ENCODE measurements around the gene OR4F6. TPM values are rescaled to one million over a fixed set of nuclear protein-coding genes. Genes with fewer than 3 reads are reported as not detected.
"Not testable (repeated sequence)": the region's sequence is repeated elsewhere in the genome, so short reads cannot be mapped to it uniquely, and the experiment has no call there.

Gene OR4F6
- total RNA-seq, 1 donor from 2014 or later: not detected

DNA sequence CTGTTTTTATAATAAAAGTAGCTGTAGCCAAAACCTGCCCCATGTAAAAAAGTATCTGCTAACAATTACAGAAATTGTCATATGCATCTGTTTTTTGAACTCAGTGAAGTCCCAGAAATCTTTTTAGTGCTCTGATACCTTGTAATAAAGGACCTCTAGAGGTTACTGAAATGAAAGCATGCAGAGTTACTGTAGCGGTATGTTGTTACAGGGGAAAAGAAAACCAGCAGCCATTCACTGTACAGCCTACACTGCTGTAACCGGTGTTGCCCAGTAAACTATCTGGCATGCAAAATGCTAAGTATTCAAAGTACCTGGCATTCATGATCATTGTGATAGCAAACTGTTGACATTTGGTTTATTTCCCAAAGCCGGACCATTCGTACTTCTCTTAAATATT lies 12.6 kb upstream of the OR4F6 start:
- not testable (repeated sequence) for DNase-seq (ENCODE audit: low spot score, unreplicated experiment); H3K4me3 Mint-ChIP-seq (ENCODE audit: low read depth); H3K27ac Mint-ChIP-seq; H3K36me3 Mint-ChIP-seq (ENCODE audit: insufficient read depth); H3K4me1 Mint-ChIP-seq (ENCODE audit: low read depth); H3K27me3 Mint-ChIP-seq; H3K9me3 Mint-ChIP-seq (ENCODE audit: low read depth)

DNA sequence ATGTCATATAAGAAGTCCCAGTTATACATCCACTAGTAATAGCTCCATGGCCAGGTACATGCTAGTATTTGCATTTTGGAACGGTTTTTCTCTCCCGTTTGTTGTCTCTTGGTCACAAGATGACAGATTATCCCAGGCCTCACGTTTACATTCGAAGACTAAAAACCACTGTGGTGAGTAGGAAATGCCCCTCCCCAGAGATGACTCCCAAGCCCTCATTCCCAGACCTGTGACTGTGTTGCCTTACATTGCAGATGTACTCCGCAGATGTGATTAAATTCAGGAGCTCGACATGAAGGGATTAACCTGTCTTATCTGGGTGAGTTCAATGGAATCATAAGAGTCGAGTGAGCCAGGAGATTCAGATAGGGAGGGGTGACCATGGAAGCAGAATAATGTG lies 9.3 kb upstream of the OR4F6 start:
- H3K27me3 Mint-ChIP-seq; H3K27ac Mint-ChIP-seq; H3K36me3 Mint-ChIP-seq (ENCODE audit: insufficient read depth); H3K9me3 Mint-ChIP-seq (ENCODE audit: low read depth); H3K4me3 Mint-ChIP-seq (ENCODE audit: low read depth); DNase-seq (ENCODE audit: low spot score, unreplicated experiment); H3K4me1 Mint-ChIP-seq (ENCODE audit: low read depth): not testable (repeated sequence)

DNA sequence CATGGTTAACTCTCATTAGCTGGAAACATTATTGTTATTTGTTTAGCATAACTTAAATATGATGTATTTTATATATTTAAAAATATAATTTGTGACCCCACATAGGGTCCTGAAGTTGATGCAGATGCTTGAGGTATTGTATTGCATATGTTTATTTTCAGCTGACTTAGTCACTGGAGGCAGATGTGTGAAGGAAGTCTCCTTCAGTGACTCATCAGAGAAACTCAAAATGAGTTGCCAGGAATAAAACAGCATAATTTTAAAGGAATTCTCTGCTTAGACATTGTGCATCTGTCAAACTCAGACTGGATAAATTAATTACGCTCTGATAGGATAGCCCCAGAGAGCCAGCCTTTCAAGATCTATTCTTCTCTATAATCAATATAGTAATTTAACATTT lies 7.9 kb upstream of the OR4F6 start:
- Mint-ChIP-seq H3K36me3 (ENCODE audit: insufficient read depth) (no peaks in the 10 kb centered on the region), H3K27me3 (peaks cover 3% of the 10 kb centered on the region), H3K4me3 (ENCODE audit: low read depth) (no peak overlapping the region), H3K27ac (no peak overlapping the region), H3K9me3 (ENCODE audit: low read depth) (no peaks in the 10 kb centered on the region), H3K4me1 (ENCODE audit: low read depth) (peaks cover 5% of the 10 kb centered on the region)
- TF ChIP-seq, protein P1, sequence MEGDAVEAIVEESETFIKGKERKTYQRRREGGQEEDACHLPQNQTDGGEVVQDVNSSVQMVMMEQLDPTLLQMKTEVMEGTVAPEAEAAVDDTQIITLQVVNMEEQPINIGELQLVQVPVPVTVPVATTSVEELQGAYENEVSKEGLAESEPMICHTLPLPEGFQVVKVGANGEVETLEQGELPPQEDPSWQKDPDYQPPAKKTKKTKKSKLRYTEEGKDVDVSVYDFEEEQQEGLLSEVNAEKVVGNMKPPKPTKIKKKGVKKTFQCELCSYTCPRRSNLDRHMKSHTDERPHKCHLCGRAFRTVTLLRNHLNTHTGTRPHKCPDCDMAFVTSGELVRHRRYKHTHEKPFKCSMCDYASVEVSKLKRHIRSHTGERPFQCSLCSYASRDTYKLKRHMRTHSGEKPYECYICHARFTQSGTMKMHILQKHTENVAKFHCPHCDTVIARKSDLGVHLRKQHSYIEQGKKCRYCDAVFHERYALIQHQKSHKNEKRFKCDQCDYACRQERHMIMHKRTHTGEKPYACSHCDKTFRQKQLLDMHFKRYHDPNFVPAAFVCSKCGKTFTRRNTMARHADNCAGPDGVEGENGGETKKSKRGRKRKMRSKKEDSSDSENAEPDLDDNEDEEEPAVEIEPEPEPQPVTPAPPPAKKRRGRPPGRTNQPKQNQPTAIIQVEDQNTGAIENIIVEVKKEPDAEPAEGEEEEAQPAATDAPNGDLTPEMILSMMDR (IDR thresholded peaks at IDR 0.05; ENCODE audit: unreplicated experiment): no peak
- DNase-seq (ENCODE audit: low spot score, unreplicated experiment): no peak

GRCh38 chr15:101799665-101800064 lies 3.6 kb upstream of the OR4F6 start:
- Mint-ChIP-seq H3K27ac (no peak overlapping the region), H3K36me3 (ENCODE audit: insufficient read depth) (no peaks in the 10 kb centered on the region), H3K9me3 (ENCODE audit: low read depth) (no peaks in the 10 kb centered on the region), H3K27me3 (peaks cover 3% of the 10 kb centered on the region), H3K4me3 (ENCODE audit: low read depth) (no peak overlapping the region), H3K4me1 (ENCODE audit: low read depth) (peaks cover 5% of the 10 kb centered on the region)
- DNase-seq (ENCODE audit: low spot score, unreplicated experiment): no peak
- TF ChIP-seq, protein P1 (IDR thresholded peaks at IDR 0.05; ENCODE audit: unreplicated experiment): no peak

GRCh38 chr15:101801048-101801447 lies 2.3 kb upstream of the OR4F6 start:
- H3K36me3 Mint-ChIP-seq (ENCODE audit: insufficient read depth): no peaks in the 10 kb centered on the region
- H3K9me3 Mint-ChIP-seq (ENCODE audit: low read depth): no peaks in the 10 kb centered on the region
- TF ChIP-seq, protein P1 (IDR thresholded peaks at IDR 0.05; ENCODE audit: unreplicated experiment): no peak
- H3K4me1 Mint-ChIP-seq (ENCODE audit: low read depth): peaks cover 5% of the 10 kb centered on the region
- no peak overlapping the region for H3K27ac Mint-ChIP-seq
- no peak for DNase-seq (ENCODE audit: low spot score, unreplicated experiment)
- H3K27me3 Mint-ChIP-seq: peaks cover 6% of the 10 kb centered on the region
- H3K4me3 Mint-ChIP-seq (ENCODE audit: low read depth): no peak overlapping the region

DNA sequence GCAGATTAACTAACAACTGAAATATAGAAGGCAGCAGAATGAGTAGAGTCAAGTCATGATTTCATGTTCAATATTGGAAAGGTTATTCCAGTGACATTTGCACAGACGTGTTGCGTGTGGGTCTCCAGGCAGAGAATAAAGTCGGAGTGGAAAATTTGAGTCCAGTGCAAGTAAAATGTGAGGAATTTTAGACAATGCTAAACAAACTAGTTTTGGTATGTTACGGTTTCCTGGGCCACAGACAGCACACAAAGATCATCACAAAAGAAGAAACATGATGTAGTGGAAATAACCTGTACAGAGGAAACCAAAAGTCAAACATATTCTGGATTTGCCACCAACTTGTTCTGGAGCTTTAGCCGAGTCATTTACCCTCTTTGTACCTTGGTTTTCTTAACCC lies 367 bp downstream of the OR4F6 start:
- Mint-ChIP-seq H3K27me3 (peaks cover 7% of the 10 kb centered on the region), H3K36me3 (ENCODE audit: insufficient read depth) (no peaks in the 10 kb centered on the region), H3K4me1 (ENCODE audit: low read depth) (peaks cover 2% of the 10 kb centered on the region), H3K4me3 (ENCODE audit: low read depth) (no peak overlapping the region), H3K9me3 (ENCODE audit: low read depth) (no peaks in the 10 kb centered on the region), H3K27ac (no peak overlapping the region)
- DNase-seq (ENCODE audit: low spot score, unreplicated experiment): no peak
- TF ChIP-seq, protein P1 (IDR thresholded peaks at IDR 0.05; ENCODE audit: unreplicated experiment): no peak

Data from progenitor cell of endocrine pancreas (in vitro differentiated cells).